ENCODE data around the gene HDAC4.

The HDAC4 gene

GRCh38 chr2:239014458-239015217 lies 386.2 kb downstream of the HDAC4 start:
- DNase-seq = no peak

- no peak for DNase-seq
Observed at GRCh38 chr2:239013678-239013976, 387.2 kb downstream of the HDAC4 start.

GRCh38 chr2:239012936-239013677 lies 387.7 kb downstream of the HDAC4 start:
- DNase-seq = no peak

GRCh38 chr2:239012228-239012627 lies 388.6 kb downstream of the HDAC4 start:
- no peak for DNase-seq

DNA sequence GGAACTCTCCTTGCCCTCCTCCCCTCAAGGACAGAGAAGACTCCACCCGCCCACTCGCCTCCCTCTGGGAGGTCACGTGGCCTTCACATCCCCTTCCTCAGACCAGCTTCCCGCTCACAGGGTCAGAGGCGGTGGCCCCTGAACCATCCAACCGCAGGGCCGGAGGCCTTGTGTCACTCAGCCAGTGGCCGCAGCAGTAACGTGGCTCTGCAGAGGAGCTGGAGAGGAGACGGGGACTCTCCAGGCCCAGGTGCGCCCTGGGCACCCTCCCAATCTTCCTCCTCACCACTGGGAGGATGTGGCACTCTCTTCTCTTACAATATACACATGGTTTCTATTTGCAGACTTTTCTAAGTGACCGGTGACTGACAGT lies 391.2 kb downstream of the HDAC4 start:
- DNase-seq = no peak

- no peak for DNase-seq
Observed at GRCh38 chr2:239008677-239009588, 391.9 kb downstream of the HDAC4 start.

- DNase-seq = no peak
Observed at GRCh38 chr2:239008004-239008403, 392.8 kb downstream of the HDAC4 start.

GRCh38 chr2:239006622-239007285 lies 394.1 kb downstream of the HDAC4 start:
- DNase-seq = no peak

DNA sequence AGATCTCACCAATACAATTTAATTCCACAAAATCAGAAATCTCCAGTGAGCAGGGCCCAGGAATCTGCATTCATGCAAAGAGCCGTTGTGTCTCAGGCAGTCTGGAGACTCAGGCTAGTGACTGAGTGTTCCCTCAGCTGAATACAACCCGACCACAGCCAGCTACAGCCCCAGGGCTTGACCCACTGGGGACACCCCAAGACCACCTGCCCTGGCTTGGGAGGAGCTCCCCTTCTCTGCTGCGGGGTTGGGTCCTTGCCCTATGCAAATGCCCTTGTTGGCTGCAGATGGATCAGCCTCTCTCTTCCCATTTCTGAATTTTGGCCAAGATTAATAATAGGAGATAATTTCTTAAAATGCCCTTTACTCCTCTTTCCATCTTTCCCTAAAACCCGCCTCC lies 395.2 kb downstream of the HDAC4 start:
- DNase-seq = no peak

DNA sequence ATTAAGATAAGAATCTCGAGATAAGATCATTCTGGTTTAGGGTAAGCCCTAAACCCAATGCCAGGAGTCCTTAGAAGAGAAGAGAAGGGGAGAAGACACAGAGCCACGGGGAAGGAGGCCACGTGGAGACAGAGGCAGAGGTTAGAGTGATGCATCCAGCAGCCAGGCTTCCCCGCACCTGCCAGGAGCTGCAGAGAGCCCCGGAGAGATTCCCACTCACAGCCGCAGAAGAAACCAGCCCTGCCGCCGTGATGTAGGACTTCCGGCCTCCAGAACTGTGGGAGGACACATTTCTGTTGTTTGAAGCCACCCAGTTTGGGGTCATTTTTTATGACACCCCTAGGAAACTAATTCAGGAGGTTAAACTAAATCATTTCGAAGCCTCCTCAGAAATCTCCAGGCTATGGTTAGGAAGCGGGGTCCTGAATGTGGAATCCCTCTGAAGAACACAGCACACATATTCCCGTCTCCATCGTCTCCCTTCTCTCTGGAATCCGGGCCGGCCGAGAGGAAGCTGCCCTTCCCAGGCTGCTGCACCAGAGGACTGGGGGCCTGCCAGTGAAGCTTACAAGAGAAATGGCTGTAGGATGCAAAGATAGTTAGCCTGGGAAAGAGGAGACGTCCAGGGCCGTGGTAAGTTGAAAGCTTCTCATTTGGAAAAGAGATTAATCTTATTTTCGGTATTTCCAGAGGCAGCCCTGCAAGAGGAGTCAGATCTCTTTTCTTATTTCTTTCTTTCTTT lies 396.4 kb downstream of the HDAC4 start:
- no peak for DNase-seq

DNA sequence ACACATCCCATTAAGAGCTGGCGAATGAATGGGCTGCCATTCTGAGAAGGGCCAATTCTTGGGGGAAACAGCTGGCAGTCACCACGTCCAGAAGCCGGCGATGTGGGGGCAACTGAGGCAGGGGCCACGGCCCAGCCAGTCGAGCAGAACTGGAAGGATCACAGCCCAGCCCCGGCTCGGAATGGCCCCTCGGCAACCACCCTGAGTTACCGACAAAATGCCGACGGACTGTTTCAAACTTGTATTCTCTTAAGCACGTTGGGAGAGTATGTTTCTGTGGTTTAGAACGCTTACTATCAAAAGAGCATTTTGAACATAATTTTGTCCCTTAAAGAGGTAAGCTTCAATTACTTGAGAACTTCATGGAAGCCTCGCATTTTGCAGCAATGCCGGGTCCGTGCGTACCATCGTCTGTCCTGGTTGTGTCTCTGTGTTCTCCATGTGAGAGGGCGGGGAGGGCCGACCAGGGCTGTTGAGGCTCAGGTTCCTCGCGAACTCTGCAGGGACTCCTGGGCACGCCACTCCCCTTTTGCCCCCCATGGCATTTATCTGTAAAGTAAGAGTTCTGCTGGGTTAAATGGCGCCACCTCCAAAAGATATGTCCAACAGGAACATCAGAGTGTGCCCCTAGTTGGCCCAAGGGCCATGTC lies 397.1 kb downstream of the HDAC4 start:
- DNase-seq = no peak

GRCh38 chr2:239002954-239003623 lies 397.7 kb downstream of the HDAC4 start:
- no peak for DNase-seq

GRCh38 chr2:239002591-239002953 lies 398.2 kb downstream of the HDAC4 start:
- no peak for DNase-seq

DNA sequence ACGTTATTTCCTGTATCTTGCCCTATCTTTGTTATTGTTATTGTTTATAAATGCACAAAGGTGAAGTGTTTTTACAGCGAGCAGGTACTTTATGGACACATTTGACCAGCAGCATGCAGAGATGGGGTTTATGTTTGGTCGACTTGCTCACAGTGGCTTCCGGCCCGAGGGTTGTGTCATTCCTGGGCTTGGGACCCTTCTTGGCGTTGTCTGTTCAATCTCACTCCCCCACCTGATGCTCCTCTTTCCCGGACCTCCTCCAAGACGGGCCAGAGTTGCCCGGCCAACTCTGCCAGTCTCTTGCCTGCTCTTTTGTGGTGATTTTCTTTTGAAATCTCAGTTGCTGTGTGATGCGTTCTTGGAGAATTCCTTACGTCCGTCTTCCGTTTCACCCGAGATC lies 399.0 kb downstream of the HDAC4 start:
- no peak for DNase-seq

GRCh38 chr2:239000500-239001073 lies 400.2 kb downstream of the HDAC4 start:
- no peak for DNase-seq

GRCh38 chr2:239000089-239000488 lies 400.7 kb downstream of the HDAC4 start:
- DNase-seq = no peak

GRCh38 chr2:238999291-238999741 lies 401.5 kb downstream of the HDAC4 start:
- no peak for DNase-seq

DNA sequence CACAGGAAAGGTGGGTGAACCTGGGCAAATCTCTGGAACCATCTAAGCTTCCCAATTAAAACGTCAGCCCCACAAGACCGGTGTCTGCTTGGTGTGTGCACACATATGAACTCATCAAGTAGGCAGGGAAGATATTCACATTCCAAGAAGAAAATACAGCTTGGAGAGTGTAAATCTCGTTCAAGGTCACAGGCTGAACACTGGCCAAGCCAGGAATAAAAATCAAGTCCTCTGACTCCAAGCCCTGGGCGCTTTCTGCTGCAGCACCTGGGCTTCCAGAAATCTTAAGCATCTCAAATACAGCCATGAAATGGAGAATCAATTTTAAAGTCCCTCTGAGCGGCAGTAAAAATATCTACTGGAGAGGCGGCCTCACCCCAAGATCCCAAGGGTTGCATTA lies 402.0 kb downstream of the HDAC4 start:
- no peak for DNase-seq

All from CD4-positive, alpha-beta T cell treated with Interleukin-12 subunit alpha and Interleukin-12 subunit beta, for 1 hour (primary cell).